AG04450 (cell line): Measurements from ENCODE around the gene TUBA4B. TPM values are rescaled to one million over a fixed set of nuclear protein-coding genes. Genes with fewer than 3 reads are reported as not detected.

Source experiments
- CTCF ChIA-PET: fragments of 300-600, 350-600 bp; formaldehyde crosslinking; extraction: SDS; loops from one replicate; lab custom pipeline; 2022; ENCODE audit warnings: antibody characterized with exemption, inconsistent platforms; lab: Charles Lee
- POLR2A ChIA-PET: fragments of 350-600 bp; formaldehyde crosslinking; extraction: SDS; loops from one replicate; lab custom pipeline; 2021; ENCODE audit warnings: antibody characterized with exemption, inconsistent platforms; lab: Yijun Ruan, JAX
- DNase-seq: peaks from one replicate; pipeline ENCODE4 v3.0.0-alpha.2; 2011; ENCODE audit warnings: low read depth, low spot score
- H3K27ac ChIP-seq: one replicate; pipeline ENCODE4 v1.5.1; 2012; ENCODE audit warnings: low read depth, low read length, control low read depth
- H3K27me3 ChIP-seq: one replicate; pipeline ENCODE4 v1.6.0; 2012; ENCODE audit warnings: low read length; ENCODE audit not compliant: control insufficient read depth, insufficient read depth
- H3K4me3 ChIP-seq: 2 replicates; pipeline ENCODE4 v1.5.1; 2011; ENCODE audit warnings: mild to moderate bottlenecking, low read depth, low read length, control low read depth
- H3K9me3 ChIP-seq: 2 replicates; pipeline ENCODE4 v1.5.1; 2012; ENCODE audit warnings: low read length; ENCODE audit not compliant: control insufficient read depth, insufficient read depth
- CTCF ChIP-seq: IDR thresholded peaks from 2 replicates; pipeline ENCODE4 v1.5.1; 2011; ENCODE audit warnings: low read depth, low read length, control low read depth, inconsistent platforms
- polyA plus RNA-seq: library from polyadenylated mRNA; depleted of rRNA; stranded (reverse); fragments of >200 nt; gene quantifications from 2 replicates; pipeline ENCODE4 v1.2.3, GENCODE V29; 2011

The TUBA4B gene
- polyA plus RNA-seq, 1 experiment: not detected

- POLR2A ChIA-PET: interaction anchor here (4.6 kb wide), 1 partner anchor 9 kb away, joined by 37 read pairs; the partner anchor contains the start of gene ZFAND2B
- no peak overlapping the region for H3K27ac ChIP-seq
- DNase-seq: no peak
- TF ChIP-seq CTCF: no peak
- H3K9me3 ChIP-seq: no peaks in the 10 kb centered on the region; the same call in 1 of the 2 replicates
- no peak overlapping the region for H3K4me3 ChIP-seq
- H3K27me3 ChIP-seq: no peaks in the 10 kb centered on the region
- CTCF ChIA-PET: interaction anchor here (1.1 to 2.8 kb wide), 3 partner anchors 46 to 79 kb away, joined by 4 to 11 read pairs (median 4); no protein-coding TSS in a partner anchor
Observed at GRCh38 chr2:219216535-219216915, 36.5 kb upstream of the TUBA4B start.

DNA sequence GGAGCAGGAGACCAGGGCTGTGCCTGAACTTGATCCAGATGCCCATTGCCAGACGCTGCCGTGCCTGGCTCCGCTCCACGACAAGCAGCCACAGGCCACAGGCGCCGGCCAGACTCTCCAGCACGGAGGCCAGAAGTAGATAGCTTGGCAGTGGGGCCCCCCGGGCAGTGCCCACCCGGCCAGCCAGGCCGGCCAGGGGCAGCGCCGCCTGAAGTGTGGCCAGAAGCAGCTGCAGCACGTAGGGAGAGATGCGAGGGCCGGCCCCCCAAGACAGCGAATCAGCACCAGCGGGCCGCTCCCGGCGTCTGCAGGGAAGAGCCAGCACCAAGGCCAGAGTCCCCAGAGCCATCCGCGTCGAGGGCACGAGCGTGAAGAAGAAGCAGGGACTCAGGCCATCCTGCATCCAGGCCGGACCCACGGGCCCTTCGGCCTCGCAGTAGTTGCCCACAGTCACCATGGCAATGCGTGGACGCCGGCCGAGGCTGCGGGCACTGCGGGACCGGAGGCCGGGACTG is 34.8 kb upstream of the TUBA4B start:
- no peaks in the 10 kb centered on the region; the same call in 1 of the 2 replicates for H3K9me3 ChIP-seq
- H3K27me3 ChIP-seq: no peaks in the 10 kb centered on the region
- ChIA-PET CTCF (interaction anchor here (0.5 to 1.5 kb wide), 3 partner anchors 60 to 238 kb away, joined by 3 to 4 read pairs (median 3); no protein-coding TSS in a partner anchor), POLR2A (interaction anchor here (0.6 to 4.6 kb wide), 14 partner anchors 11 to 169 kb away, joined by 3 to 37 read pairs (median 5); partner anchors contain the start of genes ANKZF1, ATG9A, CNPPD1 and DNAJB2)
- no peak for DNase-seq
- H3K4me3 ChIP-seq: peak overlapping the region; percentile 69
- peak overlapping the region; percentile 96 for H3K27ac ChIP-seq
- no peak for TF ChIP-seq CTCF

- ChIA-PET CTCF (interaction anchor here (0.5 to 1.5 kb wide), 4 partner anchors 59 to 239 kb away, joined by 3 to 4 read pairs (median 3); no protein-coding TSS in a partner anchor), POLR2A (interaction anchor here (0.6 to 4.6 kb wide), 10 partner anchors 11 to 90 kb away, joined by 3 to 37 read pairs (median 6); partner anchors contain the start of genes ANKZF1, ATG9A, CNPPD1 and DNAJB2)
- no peaks in the 10 kb centered on the region for H3K27me3 ChIP-seq
- H3K27ac ChIP-seq: peak within 1 kb of the TSS; percentile 96
- no peaks in the 10 kb centered on the region; the same call in 1 of the 2 replicates for H3K9me3 ChIP-seq
- TF ChIP-seq CTCF: no peak
- peak; percentile 84 for DNase-seq
- peak within 1 kb of the TSS; percentile 69 for H3K4me3 ChIP-seq
Observed at GRCh38 chr2:219218732-219219701, 34.0 kb upstream of the TUBA4B start, which contains the start of gene ABCB6. Gene ABCB6 (minus strand): TSS chr2:219218958. CDS start chr2:219218673, 285 bp downstream.

GRCh38 chr2:219219784-219220532 is 33.1 kb upstream of the TUBA4B start:
- no peaks in the 10 kb centered on the region; the same call in 1 of the 2 replicates for H3K9me3 ChIP-seq
- H3K27ac ChIP-seq: no peak overlapping the region
- no peak for DNase-seq
- POLR2A ChIA-PET: interaction anchor here (4.6 kb wide), 1 partner anchor 13 kb away, joined by 37 read pairs; the partner anchor contains the start of gene ZFAND2B
- CTCF ChIA-PET: interaction anchor here (0.6 to 1.6 kb wide), 2 partner anchors 75 kb away, joined by 3 to 7 read pairs; no protein-coding TSS in a partner anchor
- TF ChIP-seq CTCF: no peak
- H3K4me3 ChIP-seq: no peak overlapping the region
- no peaks in the 10 kb centered on the region for H3K27me3 ChIP-seq
